Dendritic cell treated with granulocyte-macrophage colony-stimulating factor and Interleukin-4, amounts not matched to agents 40 ng/mL and 50 ng/mL, for 4 days (primary cell): Measurements from ENCODE around the gene CDC25B.

ENCODE experiments used
- H3K27ac Mint-ChIP-seq: one replicate; pipeline ENCODE4 v1.8.0; 2022; ENCODE audit warnings: mild to moderate bottlenecking, mixed read lengths
- H3K27me3 Mint-ChIP-seq: one replicate; pipeline ENCODE4 v1.8.0; 2022; ENCODE audit warnings: mild to moderate bottlenecking, mixed read lengths
- H3K36me3 Mint-ChIP-seq: one replicate; pipeline ENCODE4 v1.8.0; 2022; ENCODE audit warnings: low read depth, mixed read lengths
- H3K4me1 Mint-ChIP-seq: one replicate; pipeline ENCODE4 v1.8.0; 2022; ENCODE audit warnings: low read depth, mixed read lengths
- H3K4me3 Mint-ChIP-seq: one replicate; pipeline ENCODE4 v1.8.0; 2022; ENCODE audit warnings: mild to moderate bottlenecking, moderate library complexity, mixed read lengths
- H3K9me3 Mint-ChIP-seq: one replicate; pipeline ENCODE4 v1.8.0; 2022; ENCODE audit warnings: mixed read lengths
- intact Hi-C: fragments of 100-400 bp; cut with micrococcal nuclease; formaldehyde crosslinking; loops from one replicate; pipeline ENCODE4 v1.15.0; 2022

CDC25B gene

GRCh38 chr20:3798908-3799248 lies 2.8 kb downstream of the CDC25B start:
- Mint-ChIP-seq H3K36me3 (peaks cover 80% of the 10 kb centered on the region), H3K9me3 (no peaks in the 10 kb centered on the region), H3K4me3 (no peak overlapping the region), H3K4me1 (peaks cover 75% of the 10 kb centered on the region), H3K27ac (no peak overlapping the region), H3K27me3 (no peaks in the 10 kb centered on the region)
- intact Hi-C loops, result no loop called here

- H3K27me3 Mint-ChIP-seq, result no peaks in the 10 kb centered on the region
- H3K27ac Mint-ChIP-seq, result no peak overlapping the region
- H3K9me3 Mint-ChIP-seq, result no peaks in the 10 kb centered on the region
- H3K36me3 Mint-ChIP-seq, result peaks cover 95% of the 10 kb centered on the region
- H3K4me1 Mint-ChIP-seq, result peaks cover 77% of the 10 kb centered on the region
- intact Hi-C loops, result no loop called here
- no peak overlapping the region for H3K4me3 Mint-ChIP-seq
These were observed 4.3 kb downstream of the CDC25B start for GRCh38 chr20:3800256-3800877.

GRCh38 chr20:3800878-3801260 lies 4.8 kb downstream of the CDC25B start:
- H3K27me3 Mint-ChIP-seq, result no peaks in the 10 kb centered on the region
- intact Hi-C loops, result no loop called here
- H3K4me1 Mint-ChIP-seq, result peaks cover 77% of the 10 kb centered on the region
- no peak overlapping the region for H3K27ac Mint-ChIP-seq
- H3K36me3 Mint-ChIP-seq, result peaks cover 96% of the 10 kb centered on the region
- H3K4me3 Mint-ChIP-seq, result no peak overlapping the region
- H3K9me3 Mint-ChIP-seq, result no peaks in the 10 kb centered on the region

- H3K4me3 Mint-ChIP-seq, result no peak overlapping the region
These were observed 5.2 kb downstream of the CDC25B start for GRCh38 chr20:3801299-3801698.

GRCh38 chr20:3801846-3802245 lies 5.7 kb downstream of the CDC25B start:
- Mint-ChIP-seq H3K4me3 (no peak overlapping the region), H3K27ac (no peak overlapping the region), H3K4me1 (peaks cover 81% of the 10 kb centered on the region), H3K36me3 (peaks cover 96% of the 10 kb centered on the region), H3K27me3 (no peaks in the 10 kb centered on the region), H3K9me3 (no peaks in the 10 kb centered on the region)
- intact Hi-C loops, result no loop called here

More at GRCh38 chr20:3801299-3801698, 5.2 kb downstream of the CDC25B start:
- Mint-ChIP-seq H3K36me3 (peaks cover 97% of the 10 kb centered on the region), H3K4me1 (peaks cover 80% of the 10 kb centered on the region), H3K27ac (no peak overlapping the region), H3K27me3 (no peaks in the 10 kb centered on the region), H3K9me3 (no peaks in the 10 kb centered on the region)
- intact Hi-C loops, result no loop called here

DNA sequence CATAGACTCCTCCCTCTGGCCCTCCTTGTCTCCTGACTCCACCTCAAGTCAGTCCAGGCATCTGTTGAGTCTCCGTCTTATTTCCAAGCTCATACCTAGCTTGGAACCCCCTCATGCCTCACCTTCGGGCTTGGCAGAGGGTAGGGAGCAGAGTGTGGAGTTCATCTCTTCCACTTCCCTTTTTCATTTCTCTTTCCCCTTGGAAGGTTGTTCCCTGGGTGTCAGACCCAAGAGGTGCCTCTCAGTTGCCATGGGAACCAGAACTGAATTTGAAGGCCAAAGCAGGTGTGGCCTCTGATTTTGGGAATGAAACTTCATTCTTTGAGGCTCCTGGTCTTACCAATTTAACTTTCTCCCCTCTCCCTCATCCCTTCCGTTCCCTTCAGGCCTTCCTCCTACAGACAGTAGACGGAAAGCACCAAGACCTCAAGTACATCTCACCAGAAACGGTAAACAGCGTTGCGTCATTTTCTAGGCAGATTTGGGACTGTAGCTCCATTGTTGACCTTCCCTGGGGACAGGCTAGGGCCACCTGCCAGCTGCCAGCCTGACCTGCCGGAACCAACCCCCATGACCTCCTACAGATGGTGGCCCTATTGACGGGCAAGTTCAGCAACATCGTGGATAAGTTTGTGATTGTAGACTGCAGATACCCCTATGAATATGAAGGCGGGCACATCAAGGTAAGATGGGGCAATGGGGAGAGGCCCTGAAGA lies 6.6 kb downstream of the CDC25B start:
- peaks cover 81% of the 10 kb centered on the region for H3K4me1 Mint-ChIP-seq
- H3K36me3 Mint-ChIP-seq, result peaks cover 88% of the 10 kb centered on the region
- H3K27ac Mint-ChIP-seq, result peak overlapping the region; percentile 9
- no peaks in the 10 kb centered on the region for H3K27me3 Mint-ChIP-seq
- intact Hi-C loops, result no loop called here
- H3K4me3 Mint-ChIP-seq, result no peak overlapping the region
- no peaks in the 10 kb centered on the region for H3K9me3 Mint-ChIP-seq

- H3K36me3 Mint-ChIP-seq, result peaks cover 82% of the 10 kb centered on the region
- intact Hi-C loops, result no loop called here
- H3K27me3 Mint-ChIP-seq, result no peaks in the 10 kb centered on the region
- peak overlapping the region; percentile 47 for H3K27ac Mint-ChIP-seq
- peaks cover 81% of the 10 kb centered on the region for H3K4me1 Mint-ChIP-seq
- no peak overlapping the region for H3K4me3 Mint-ChIP-seq
- no peaks in the 10 kb centered on the region for H3K9me3 Mint-ChIP-seq
These were observed 7.2 kb downstream of the CDC25B start for GRCh38 chr20:3803289-3803688.

DNA sequence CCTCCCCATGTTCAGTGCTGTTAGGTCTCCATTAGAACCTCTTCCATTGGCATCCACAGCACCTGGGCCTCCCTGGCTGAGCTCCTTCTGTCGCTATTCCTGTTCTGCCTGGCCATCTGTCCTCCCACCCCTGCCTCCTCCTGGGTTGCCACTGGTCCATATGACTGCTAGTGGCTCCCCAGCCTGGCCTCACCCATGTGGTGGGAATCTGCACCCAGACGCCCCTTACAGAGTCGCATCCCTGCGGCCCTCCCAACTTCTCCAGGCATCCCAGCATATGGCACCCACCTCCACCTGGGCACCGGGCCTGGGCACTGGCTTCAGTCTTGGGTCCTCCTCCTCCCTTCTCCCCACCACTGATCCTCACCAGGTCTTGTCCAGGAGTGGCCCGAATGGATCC lies 7.7 kb downstream of the CDC25B start:
- Mint-ChIP-seq H3K27ac (peak overlapping the region; percentile 47), H3K27me3 (no peaks in the 10 kb centered on the region), H3K9me3 (no peaks in the 10 kb centered on the region), H3K4me1 (peaks cover 76% of the 10 kb centered on the region), H3K36me3 (peaks cover 76% of the 10 kb centered on the region), H3K4me3 (no peak overlapping the region)
- intact Hi-C loops, result no loop called here

- intact Hi-C loops, result no loop called here
- peaks cover 72% of the 10 kb centered on the region for H3K4me1 Mint-ChIP-seq
- H3K4me3 Mint-ChIP-seq, result no peak overlapping the region
- no peaks in the 10 kb centered on the region for H3K27me3 Mint-ChIP-seq
- H3K9me3 Mint-ChIP-seq, result no peaks in the 10 kb centered on the region
- peak overlapping the region; percentile 47 for H3K27ac Mint-ChIP-seq
- H3K36me3 Mint-ChIP-seq, result peaks cover 72% of the 10 kb centered on the region
These were observed 8.2 kb downstream of the CDC25B start for GRCh38 chr20:3804254-3804751.

- Mint-ChIP-seq H3K4me1 (peaks cover 74% of the 10 kb centered on the region), H3K27ac (peak overlapping the region; percentile 84), H3K36me3 (peaks cover 67% of the 10 kb centered on the region), H3K9me3 (no peaks in the 10 kb centered on the region), H3K4me3 (no peak overlapping the region), H3K27me3 (no peaks in the 10 kb centered on the region)
- intact Hi-C loops, result no loop called here
These were observed 8.7 kb downstream of the CDC25B start for GRCh38 chr20:3804781-3805180.

- H3K27ac Mint-ChIP-seq, result peak overlapping the region; percentile 84
- peaks cover 85% of the 10 kb centered on the region for H3K4me1 Mint-ChIP-seq
- H3K4me3 Mint-ChIP-seq, result peak overlapping the region; percentile 66
- H3K27me3 Mint-ChIP-seq, result no peaks in the 10 kb centered on the region
- intact Hi-C loops, result no loop called here
- H3K9me3 Mint-ChIP-seq, result no peaks in the 10 kb centered on the region
- H3K36me3 Mint-ChIP-seq, result peaks cover 35% of the 10 kb centered on the region
These were observed 12.4 kb downstream of the CDC25B start for GRCh38 chr20:3808544-3808943.

DNA sequence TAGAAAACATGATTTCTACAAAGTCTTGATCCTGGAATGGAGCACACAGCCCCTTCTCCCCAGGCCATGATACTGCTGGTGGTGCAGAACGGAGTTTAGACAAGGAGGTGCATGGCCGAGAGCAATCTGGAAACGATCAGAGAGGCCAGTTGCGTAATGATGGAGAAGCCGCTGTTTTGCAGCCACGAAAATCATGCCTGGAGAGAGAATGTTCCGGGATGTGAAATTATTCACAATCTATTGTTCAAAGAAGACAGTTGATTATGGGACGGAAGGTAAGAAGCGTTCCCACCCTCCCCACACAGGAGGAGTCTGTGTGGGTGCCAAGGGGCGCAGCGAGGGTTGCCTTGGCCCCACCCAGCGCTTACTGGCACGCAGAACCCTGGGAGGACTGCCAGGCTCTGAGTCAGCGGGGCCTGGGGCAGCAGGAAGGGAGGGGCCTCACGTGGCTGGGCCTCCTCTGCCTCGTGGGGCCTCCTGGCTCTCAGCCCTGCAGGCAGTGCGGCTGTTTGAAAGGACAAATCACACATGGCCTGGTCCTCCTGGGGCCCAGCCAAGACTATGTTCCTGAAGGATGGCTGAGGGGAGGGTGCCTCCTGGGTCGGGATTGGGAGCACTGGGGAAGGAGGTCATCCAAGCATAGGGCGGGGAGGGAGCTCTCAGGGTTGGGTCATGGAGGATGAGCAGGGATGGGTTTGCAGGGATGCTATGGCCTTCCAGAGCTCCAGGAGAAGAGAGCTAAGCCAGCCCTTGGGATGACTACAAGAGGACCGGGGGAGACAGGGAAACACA lies 15.6 kb downstream of the CDC25B start:
- Mint-ChIP-seq H3K27me3 (peaks cover 2% of the 10 kb centered on the region), H3K4me3 (peak overlapping the region; percentile 84), H3K36me3 (peaks cover 6% of the 10 kb centered on the region), H3K9me3 (no peaks in the 10 kb centered on the region), H3K27ac (peak overlapping the region; percentile 97), H3K4me1 (peaks cover 56% of the 10 kb centered on the region)
- intact Hi-C loops, result loop anchor here (1.0 to 2.0 kb wide), 2 partner anchors 9 to 15 kb away; partner anchors contain the start of genes AP5S1 and CDC25B

DNA sequence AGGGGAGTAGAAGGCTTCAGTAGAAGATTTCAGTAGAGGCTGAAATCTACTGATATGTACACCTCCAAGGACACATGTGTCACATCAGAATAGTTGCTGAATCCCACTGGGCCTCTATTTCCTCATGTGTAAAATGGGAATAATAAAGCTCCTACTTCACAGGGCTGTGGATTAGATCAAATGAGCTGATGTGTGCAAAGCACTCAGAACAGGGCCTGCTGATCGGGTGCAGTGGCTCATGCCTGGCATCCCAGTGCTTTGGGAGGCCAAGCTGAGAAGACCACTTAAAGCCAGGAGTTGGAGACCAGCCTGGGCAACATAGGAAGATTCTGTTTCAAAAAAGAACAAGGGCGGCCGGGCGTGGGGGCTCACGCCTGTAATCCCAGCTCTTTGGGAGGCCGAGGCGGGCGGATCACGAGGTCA lies 16.2 kb downstream of the CDC25B start:
- peak overlapping the region; percentile 97 for H3K27ac Mint-ChIP-seq
- peaks cover 50% of the 10 kb centered on the region for H3K4me1 Mint-ChIP-seq
- H3K4me3 Mint-ChIP-seq, result no peak overlapping the region
- H3K36me3 Mint-ChIP-seq, result peaks cover 6% of the 10 kb centered on the region
- peaks cover 2% of the 10 kb centered on the region for H3K27me3 Mint-ChIP-seq
- H3K9me3 Mint-ChIP-seq, result no peaks in the 10 kb centered on the region
- intact Hi-C loops, result no loop called here
